Ishikawa (cell line): ENCODE data around the gene EXT2.

ENCODE experiments used
- CEBPB ChIP-seq: IDR thresholded peaks from 2 replicates; pipeline ENCODE4 v1.6.1; 2012
- CREB1 ChIP-seq: IDR thresholded peaks from 2 replicates; pipeline ENCODE4 v1.6.1; 2012; ENCODE audit warnings: low read depth
- EGR1 ChIP-seq: IDR thresholded peaks from 2 replicates; pipeline ENCODE4 v1.6.1; 2012
- EP300 ChIP-seq: IDR thresholded peaks from 2 replicates; pipeline ENCODE4 v1.6.1; 2012; ENCODE audit warnings: borderline replicate concordance
- FOXM1 ChIP-seq: IDR thresholded peaks from 2 replicates; pipeline ENCODE4 v1.6.1; 2012; ENCODE audit warnings: low read depth, borderline replicate concordance
- NFIC ChIP-seq: IDR thresholded peaks from 2 replicates; pipeline ENCODE4 v1.6.1; 2012
- RAD21 ChIP-seq: IDR thresholded peaks from 2 replicates; pipeline ENCODE4 v1.6.1; 2012; ENCODE audit warnings: low read depth
- TAF1 ChIP-seq: IDR thresholded peaks from 2 replicates; pipeline ENCODE4 v1.6.1; 2012; ENCODE audit warnings: low read depth, mild to moderate bottlenecking
- TCF12 ChIP-seq: IDR thresholded peaks from 2 replicates; pipeline ENCODE4 v1.6.1; 2012; ENCODE audit warnings: low read depth
- TEAD4 ChIP-seq: IDR thresholded peaks from 2 replicates; pipeline ENCODE4 v1.6.1; 2012
- YY1 ChIP-seq: IDR thresholded peaks from 2 replicates; pipeline ENCODE4 v1.6.1; 2012; ENCODE audit warnings: low read depth
- ZBTB7A ChIP-seq: IDR thresholded peaks from 2 replicates; pipeline ENCODE4 v1.6.1; 2012; ENCODE audit warnings: low read depth
- TF ChIP-seq, protein P1 (sequence below): IDR thresholded peaks from 2 replicates; pipeline ENCODE4 v1.6.1; 2012
- TF ChIP-seq, protein P2 (sequence below): IDR thresholded peaks from 2 replicates; pipeline ENCODE4 v1.6.1; 2012; ENCODE audit warnings: low read depth, mild to moderate bottlenecking
- TF ChIP-seq, protein P3 (sequence below): IDR thresholded peaks from 2 replicates; pipeline ENCODE4 v1.6.1; 2012

EXT2 gene

DNA sequence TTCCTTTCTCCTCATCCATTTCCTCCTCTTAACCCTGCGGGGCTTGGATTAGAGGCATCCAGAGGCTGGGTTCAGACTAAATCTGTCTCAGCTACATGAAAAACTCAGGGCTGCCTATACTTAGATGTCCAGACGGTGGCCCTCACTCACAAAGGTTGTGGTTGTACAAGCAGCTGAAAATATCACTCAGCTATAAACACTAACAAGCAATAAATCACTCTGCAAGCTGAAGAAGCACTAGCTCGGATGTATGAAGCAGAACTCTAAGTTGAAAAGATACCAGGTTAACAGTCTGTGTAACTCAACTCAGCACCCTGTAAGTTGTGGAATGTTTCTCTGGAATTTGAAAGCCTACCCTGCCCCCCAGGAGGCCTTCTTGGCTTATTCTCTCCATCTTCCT is 82.9 kb downstream of the EXT2 start:
- peak; percentile 38; the same call in 1 of the 2 replicates for TF ChIP-seq TEAD4
- peak; percentile 18; the same call in 1 of the 2 replicates for TF ChIP-seq RAD21
- TF ChIP-seq, protein P1, sequence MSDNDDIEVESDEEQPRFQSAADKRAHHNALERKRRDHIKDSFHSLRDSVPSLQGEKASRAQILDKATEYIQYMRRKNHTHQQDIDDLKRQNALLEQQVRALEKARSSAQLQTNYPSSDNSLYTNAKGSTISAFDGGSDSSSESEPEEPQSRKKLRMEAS = no peak

DNA sequence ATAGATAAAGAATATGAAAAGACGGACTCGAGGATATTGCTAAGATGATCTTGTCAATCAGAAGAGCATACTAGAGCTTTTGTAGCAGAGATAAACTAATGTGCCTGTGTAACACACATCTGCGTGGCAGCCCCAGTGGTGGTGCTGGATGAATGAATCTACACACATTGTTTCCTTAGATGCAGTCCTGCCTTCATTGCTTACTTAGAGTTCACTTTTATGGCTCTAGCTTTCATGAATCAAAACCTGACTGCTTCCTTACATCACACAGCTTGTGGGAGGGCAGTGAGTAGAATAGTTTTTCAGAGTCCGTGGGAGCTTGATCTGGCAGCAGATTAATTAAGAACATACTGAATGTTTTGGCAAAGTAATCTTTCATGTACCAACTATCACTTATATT is 83.7 kb downstream of the EXT2 start:
- no peak for TF ChIP-seq RAD21
- TF ChIP-seq CEBPB = no peak
- TF ChIP-seq, protein P2, sequence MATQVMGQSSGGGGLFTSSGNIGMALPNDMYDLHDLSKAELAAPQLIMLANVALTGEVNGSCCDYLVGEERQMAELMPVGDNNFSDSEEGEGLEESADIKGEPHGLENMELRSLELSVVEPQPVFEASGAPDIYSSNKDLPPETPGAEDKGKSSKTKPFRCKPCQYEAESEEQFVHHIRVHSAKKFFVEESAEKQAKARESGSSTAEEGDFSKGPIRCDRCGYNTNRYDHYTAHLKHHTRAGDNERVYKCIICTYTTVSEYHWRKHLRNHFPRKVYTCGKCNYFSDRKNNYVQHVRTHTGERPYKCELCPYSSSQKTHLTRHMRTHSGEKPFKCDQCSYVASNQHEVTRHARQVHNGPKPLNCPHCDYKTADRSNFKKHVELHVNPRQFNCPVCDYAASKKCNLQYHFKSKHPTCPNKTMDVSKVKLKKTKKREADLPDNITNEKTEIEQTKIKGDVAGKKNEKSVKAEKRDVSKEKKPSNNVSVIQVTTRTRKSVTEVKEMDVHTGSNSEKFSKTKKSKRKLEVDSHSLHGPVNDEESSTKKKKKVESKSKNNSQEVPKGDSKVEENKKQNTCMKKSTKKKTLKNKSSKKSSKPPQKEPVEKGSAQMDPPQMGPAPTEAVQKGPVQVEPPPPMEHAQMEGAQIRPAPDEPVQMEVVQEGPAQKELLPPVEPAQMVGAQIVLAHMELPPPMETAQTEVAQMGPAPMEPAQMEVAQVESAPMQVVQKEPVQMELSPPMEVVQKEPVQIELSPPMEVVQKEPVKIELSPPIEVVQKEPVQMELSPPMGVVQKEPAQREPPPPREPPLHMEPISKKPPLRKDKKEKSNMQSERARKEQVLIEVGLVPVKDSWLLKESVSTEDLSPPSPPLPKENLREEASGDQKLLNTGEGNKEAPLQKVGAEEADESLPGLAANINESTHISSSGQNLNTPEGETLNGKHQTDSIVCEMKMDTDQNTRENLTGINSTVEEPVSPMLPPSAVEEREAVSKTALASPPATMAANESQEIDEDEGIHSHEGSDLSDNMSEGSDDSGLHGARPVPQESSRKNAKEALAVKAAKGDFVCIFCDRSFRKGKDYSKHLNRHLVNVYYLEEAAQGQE = no peak
- no peak for TF ChIP-seq FOXM1
- no peak for TF ChIP-seq ZBTB7A
- TF ChIP-seq TCF12 = no peak
- TF ChIP-seq, protein P3, sequence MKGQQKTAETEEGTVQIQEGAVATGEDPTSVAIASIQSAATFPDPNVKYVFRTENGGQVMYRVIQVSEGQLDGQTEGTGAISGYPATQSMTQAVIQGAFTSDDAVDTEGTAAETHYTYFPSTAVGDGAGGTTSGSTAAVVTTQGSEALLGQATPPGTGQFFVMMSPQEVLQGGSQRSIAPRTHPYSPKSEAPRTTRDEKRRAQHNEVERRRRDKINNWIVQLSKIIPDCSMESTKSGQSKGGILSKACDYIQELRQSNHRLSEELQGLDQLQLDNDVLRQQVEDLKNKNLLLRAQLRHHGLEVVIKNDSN = no peak
- no peak for TF ChIP-seq EP300
- TF ChIP-seq, protein P1 = no peak
- no peak for TF ChIP-seq YY1
- no peak for TF ChIP-seq EGR1
- no peak for TF ChIP-seq NFIC
- no peak for TF ChIP-seq CREB1

- TF ChIP-seq NFIC (no peak), RAD21 (no peak), TAF1 (no peak), FOXM1 (no peak), TEAD4 (no peak), TCF12 (no peak), EGR1 (no peak)
- TF ChIP-seq, protein P1 = no peak
Measured at GRCh38 chr11:44180107-44180506, 84.6 kb downstream of the EXT2 start.

DNA sequence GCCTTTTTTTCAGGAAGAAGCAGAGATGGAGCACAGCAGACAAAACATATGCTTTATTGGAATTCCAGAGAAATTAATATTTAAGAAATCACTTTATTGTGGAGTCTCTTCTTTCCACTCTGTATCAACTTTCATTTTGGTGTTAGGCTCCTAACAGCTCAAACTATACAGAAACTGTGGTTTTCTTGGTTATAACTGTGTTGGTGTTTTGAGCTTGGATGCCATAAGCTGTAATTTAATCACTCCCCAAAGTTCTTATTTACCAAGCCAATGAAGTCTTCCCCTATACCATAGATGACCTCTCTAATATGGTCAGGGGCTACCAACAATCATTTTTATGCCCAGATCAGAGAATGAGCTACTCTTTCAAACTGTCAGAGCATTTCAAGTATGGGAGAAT is 90.0 kb downstream of the EXT2 start:
- no peak for TF ChIP-seq EGR1
- TF ChIP-seq ZBTB7A = no peak
- TF ChIP-seq, protein P1 = no peak
- no peak for TF ChIP-seq TEAD4
- no peak for TF ChIP-seq RAD21
- no peak for TF ChIP-seq TCF12
- no peak for TF ChIP-seq YY1
- TF ChIP-seq NFIC = no peak
- TF ChIP-seq, protein P3 = no peak
- TF ChIP-seq FOXM1 = no peak
- no peak for TF ChIP-seq TAF1
- TF ChIP-seq CREB1 = no peak
- TF ChIP-seq, protein P2 = no peak
- no peak for TF ChIP-seq CEBPB
- no peak for TF ChIP-seq EP300

GRCh38 chr11:44186321-44186930 is 90.9 kb downstream of the EXT2 start:
- TF ChIP-seq EGR1 (no peak), TEAD4 (no peak)
- TF ChIP-seq, protein P3 = no peak

- TF ChIP-seq FOXM1 (no peak), YY1 (no peak), EGR1 (no peak), CEBPB (no peak), EP300 (no peak), TCF12 (no peak), TAF1 (no peak), ZBTB7A (no peak)
- TF ChIP-seq, protein P2 = no peak
- TF ChIP-seq, protein P1 = no peak
Measured at GRCh38 chr11:44188643-44189042, 93.2 kb downstream of the EXT2 start.
